CD4-positive, alpha-beta T cell treated with Interleukin-6 for 4 hours (primary cell): ENCODE measurements around the gene PLEK.
"Not testable (repeated sequence)": the region's sequence is repeated elsewhere in the genome, so short reads cannot be mapped to it uniquely, and the experiment has no call there.

Experiments
- DNase-seq: peaks from one replicate; pipeline ENCODE4 v3.0.0-alpha.2; 2020; ENCODE audit warnings: mixed read lengths

PLEK gene

DNA sequence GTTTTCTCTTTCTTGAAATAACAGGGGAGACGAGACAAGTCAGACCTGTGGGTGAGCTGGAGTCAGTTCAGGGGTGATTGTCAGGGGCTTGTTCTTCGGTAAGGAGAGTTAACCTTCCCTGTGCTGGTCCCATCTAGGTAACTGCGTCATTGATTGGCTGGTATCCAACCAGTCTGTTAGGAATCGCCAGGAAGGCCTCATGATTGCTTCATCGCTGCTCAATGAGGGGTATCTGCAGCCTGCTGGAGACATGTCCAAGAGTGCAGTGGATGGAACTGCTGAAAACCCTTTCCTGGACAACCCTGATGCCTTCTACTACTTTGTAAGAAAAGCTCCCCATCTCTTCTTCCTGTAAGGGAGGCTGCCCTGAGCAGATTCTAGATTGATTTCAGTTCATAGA is 21.3 kb downstream of the PLEK start:
- DNase-seq: no peak

DNA sequence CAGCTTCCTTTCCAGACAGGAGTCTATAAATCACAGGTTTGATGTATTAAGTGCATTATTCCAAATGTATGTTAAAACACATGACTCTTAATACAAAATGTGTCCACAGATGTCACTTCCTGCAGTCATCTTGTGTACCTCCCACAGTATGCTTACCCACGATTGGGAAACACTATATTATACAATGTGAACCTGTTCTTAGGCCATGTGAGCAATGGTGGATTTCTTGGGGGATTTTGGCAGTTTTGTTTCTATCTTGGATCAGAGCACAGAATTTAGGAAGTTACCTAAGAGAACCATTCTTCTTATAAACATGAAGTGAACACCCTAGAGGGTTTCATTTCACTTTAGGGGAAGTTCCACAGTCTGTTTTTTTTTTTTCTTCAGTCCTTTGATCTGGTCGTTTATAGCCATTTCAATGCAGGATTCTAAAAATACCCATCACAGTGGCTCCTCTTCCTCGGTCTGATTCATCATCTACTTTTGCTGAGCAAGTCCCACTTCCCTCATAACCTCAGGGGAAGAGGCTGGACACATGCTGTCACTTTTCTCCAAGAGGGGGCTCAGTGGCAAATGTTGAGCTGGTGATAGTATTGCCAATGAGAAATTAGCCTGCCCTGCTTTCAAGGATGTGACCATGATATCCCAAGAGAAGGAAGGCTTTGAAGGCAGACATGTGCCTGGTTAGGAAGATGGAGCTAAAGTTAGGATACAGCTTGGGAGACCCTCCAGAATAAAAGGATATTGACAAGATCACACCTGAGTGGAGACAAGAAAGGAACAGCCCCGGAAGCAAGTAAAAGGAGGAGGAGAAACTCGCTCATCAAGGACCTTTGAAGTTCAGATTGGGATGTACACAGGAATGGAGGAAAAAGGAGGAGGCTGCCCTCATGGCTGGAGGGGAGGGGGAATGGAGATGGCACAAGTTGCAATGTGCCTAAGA is 22.6 kb downstream of the PLEK start:
- no peak for DNase-seq

DNA sequence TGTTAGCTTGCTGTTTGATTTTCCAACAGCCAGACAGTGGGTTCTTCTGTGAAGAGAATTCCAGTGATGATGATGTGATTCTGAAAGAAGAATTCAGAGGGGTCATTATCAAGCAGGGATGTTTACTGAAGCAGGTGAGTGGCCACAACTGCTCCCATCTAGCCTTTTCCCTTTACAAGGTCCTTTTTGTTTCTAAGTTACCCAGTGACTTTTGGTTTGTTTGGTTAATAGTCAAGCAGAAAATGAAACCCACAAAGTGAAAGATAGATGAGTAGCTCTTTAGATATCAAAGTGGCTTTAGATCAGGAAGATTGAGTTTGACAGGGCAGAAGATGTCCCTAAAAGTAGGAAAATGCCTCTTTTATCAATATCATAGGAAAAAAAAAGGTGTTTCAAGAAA is 23.3 kb downstream of the PLEK start:
- no peak for DNase-seq

DNA sequence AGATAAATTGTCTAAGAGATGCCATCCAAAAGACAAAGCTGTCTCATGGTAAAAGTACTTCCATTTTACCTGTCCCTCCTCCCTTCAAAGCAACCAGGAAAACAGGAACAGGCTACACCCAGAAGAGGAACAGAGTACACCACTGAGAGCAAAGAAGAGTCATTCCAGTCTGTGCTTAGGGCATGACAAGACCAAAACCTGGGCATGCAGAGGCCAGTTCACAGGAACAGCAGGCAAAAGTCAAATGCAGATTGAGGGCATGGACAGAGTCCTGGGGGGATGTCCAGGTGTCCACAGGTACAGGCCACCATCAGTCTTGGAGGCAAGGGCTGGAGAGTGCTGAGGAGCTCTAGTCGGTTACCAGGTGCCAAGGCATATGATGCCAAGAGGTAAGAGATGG is 23.7 kb downstream of the PLEK start:
- no peak for DNase-seq

DNA sequence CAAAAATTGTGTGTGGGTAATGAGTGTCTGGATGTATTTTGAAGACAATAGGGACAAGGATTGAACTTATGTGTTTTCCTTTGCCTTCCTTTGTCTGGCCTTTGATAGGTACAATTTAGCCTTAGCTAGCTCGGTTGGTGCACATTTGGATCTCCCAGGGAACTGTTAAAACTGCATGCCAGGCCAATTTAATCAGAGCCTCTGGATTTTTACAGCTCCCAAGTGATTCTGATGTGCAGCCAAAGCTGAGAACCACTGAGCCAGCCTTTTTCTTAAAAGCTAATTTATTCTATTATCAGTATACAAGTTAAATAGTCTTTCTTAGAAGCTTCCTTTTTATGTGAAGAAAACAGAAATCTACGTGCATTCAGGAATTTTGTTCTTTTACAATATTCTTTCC is 25.0 kb downstream of the PLEK start:
- DNase-seq: no peak

- no peak for DNase-seq
Measured at GRCh38 chr2:68390586-68390985, 25.5 kb downstream of the PLEK start.

DNA sequence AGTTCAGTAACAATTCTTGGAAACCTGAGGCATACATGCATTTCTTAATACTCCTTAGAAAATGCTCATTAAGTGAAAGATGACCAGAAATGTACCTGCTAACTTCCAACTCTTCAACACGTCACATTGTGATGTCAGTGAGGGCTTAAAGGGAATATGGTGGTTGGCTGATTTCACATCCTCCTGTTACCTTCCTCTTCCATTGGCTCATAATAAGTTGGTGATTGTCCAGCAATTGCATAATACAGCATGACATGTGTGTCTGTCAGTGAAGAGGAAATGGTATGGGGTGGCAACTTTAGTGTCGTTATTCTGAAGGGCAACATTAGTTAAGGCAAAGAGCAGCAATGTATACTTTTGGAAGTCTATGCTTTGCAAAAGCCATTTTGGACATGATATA is 26.0 kb downstream of the PLEK start:
- DNase-seq: no peak

DNA sequence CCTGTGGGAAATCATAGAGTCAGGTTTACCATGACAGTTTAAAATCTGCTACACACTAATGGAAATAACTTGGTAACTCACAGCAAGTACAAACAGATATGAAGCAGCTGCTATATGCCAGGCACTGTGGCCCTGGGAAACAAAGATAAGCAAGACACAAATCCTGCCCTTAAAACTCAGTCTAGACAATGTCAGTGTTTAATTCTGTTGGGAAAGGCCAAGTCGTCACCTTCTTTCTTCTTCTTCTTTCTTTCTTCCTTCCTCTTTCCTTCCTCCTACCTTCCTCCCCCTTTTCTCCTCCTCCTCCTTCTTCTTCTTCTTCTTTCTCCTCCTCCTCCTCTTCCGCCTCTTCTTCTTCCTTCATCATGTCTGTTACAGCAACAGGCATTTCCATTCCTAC is 26.8 kb downstream of the PLEK start:
- no peak for DNase-seq

GRCh38 chr2:68396093-68396492 is 31.0 kb downstream of the PLEK start:
- no peak for DNase-seq

DNA sequence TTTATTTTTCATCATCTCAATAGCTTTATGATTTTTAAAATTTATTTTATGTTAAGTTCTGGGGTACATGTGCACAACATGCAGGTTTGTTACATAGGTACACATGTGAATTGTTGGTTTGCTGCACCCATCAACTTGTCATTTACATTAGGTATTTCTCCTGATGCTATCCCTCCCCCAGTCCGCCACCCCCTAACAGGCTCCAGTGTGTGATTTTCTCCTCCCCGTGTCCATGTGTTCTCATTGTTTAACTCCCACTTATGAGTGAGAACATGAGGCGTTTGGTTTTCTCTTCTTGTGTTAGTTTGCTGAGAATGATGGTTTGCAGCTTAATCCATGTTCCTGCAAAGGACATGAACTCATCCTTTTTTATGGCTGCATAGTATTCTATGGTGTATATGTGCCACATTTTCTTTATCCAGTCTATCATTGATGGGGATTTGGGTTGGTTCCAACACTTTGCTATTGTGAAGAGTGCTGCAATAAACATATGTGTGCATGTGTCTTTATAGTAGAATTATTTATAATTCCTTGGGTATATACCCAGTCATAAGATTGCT is 32.7 kb downstream of the PLEK start:
- not testable (repeated sequence) for DNase-seq

GRCh38 chr2:68403199-68403644 is 38.1 kb downstream of the PLEK start:
- DNase-seq: no peak

DNA sequence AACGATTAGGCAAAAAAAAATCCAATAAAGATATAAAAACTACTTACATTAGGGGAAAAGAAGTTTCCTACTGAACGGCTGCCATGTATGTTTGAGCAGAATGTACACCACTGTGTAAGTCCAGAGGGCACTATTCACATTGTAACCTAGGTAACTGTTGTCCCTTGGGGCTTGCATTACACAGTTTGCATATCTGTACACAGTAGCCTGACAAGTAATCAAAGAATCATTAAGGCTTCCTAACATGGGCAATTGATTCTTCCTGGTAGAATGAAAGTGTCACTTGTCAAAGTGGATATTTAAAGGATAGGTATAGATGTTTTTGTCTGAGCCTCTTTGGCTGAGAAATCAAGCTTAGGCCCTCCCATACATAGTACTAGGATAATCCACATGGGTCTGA is 39.1 kb downstream of the PLEK start:
- no peak for DNase-seq

GRCh38 chr2:68404893-68405799 is 40.1 kb downstream of the PLEK start:
- DNase-seq: no peak

DNA sequence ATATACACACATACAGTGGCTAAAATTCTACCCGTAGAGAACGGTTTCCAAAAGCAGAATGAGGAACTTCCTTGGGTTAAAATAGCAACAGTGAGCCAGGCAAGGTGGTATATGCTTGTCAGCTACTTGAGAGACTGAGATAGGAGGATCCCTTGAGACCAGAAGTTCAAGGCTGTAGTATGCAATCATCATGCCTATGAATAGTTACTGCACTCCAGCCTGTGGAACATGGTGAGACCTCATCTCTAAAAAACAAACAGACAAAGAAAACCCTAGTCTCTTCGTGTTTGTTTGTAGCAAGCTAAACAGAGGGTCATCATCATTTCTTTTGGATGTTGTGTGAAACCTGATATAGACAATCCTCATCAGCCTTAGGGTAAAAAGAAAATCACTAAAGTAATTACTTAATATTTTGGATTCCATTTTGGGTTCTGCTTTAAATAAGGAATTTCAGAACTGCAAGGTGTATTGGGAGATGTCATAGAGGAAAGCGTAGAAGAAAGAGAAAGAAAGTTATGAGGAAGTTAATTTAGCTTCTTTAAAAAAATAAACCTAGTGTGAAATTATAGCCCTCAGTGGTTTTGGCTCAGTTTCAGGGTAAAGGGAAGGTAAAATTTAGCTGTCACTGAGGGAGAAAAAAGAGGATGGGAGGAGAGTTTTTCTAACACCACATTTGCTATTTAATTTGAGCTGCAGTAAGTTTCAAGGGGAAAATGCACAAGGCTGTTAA is 46.5 kb downstream of the PLEK start:
- DNase-seq: no peak

GRCh38 chr2:68412127-68412819 is 47.2 kb downstream of the PLEK start:
- DNase-seq: no peak

DNA sequence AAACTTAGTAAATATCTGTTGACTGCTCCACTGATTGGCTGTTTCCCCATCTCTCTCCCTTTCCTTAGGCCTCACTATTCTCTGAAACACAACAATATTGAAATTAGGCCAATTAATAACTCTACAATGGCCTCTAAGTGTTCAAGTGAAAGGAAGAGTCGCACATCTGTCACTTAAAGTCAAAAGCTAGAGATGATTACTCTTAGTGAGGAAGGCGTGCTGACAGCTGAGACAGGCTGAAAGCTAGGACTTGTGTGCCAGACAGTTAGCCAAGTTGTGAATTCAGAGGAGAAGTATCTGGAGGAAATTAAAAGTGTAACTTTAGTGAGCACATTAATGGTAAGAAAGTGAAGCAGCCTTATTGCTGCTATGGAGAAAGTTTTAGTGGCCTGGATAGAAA is 48.4 kb downstream of the PLEK start:
- DNase-seq: no peak

- DNase-seq: no peak
Measured at GRCh38 chr2:68414452-68414851, 49.4 kb downstream of the PLEK start.

DNA sequence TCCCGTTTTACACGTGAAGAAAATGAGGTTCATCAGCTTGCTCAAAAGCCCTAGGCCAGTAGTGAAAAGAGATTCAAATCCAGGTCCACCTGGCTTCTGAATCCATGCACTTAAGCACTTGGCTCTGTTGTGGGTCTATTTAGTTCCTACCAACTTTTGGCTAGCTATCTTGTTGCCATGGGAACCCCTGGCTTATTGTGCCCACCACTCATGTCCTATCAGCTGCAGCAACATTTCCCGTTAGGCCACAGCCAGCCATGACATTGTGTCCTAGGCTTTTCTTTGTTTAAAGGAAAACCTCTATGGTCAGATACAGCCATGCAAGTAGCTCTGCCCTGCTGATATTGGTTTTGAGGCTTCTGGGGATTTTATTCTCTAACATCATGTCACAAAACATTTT is 49.8 kb downstream of the PLEK start:
- DNase-seq: no peak

- no peak for DNase-seq
Measured at GRCh38 chr2:68415521-68415920, 50.4 kb downstream of the PLEK start.

- DNase-seq: no peak
Measured at GRCh38 chr2:68416081-68416675, 51.1 kb downstream of the PLEK start.

- DNase-seq: no peak
Measured at GRCh38 chr2:68417926-68418325, 52.8 kb downstream of the PLEK start.

DNA sequence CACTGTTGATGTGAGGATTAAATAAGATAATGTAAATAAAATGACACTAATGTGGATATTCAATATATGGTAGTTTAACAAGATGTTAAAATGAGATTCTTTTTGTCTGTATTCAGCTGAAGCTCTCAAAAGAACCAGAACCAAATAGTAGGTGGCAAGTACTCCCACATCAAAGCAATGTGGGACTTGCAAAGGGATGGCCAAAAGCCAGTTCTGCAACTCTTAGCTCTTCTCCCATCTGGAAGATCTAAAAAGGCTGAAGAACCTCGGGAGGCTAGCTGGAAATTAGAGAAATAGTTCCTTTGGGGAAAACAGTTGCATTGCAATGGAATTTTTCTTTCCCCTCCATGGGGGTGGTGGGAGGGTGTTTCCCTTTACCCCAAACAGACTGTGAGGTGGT is 53.3 kb downstream of the PLEK start:
- no peak for DNase-seq
